Subcutaneous abdominal adipose tissue (tissue), 5 donors: ENCODE measurements around the gene KLF11.
A peak's percentile ranks its signal among the peaks of the same experiment; 100 is the strongest.

Experiments
- H3K27ac ChIP-seq: one replicate; pipeline ENCODE4 v1.7.0; 2013; ENCODE audit warnings: low read depth, mild to moderate bottlenecking, inconsistent platforms, low read length, moderate library complexity
- H3K27me3 ChIP-seq, 5 donors: one replicate each; pipeline ENCODE4 v1.7.0; 2013; ENCODE audit warnings: low read length in 5 of 5, inconsistent platforms in 1 of 5; ENCODE audit not compliant: control insufficient read depth in 5 of 5, insufficient read depth in 4 of 5
- H3K36me3 ChIP-seq, 5 donors: one replicate each; pipeline ENCODE4 v1.7.0; 2013; ENCODE audit warnings: low read length in 5 of 5; ENCODE audit not compliant: control insufficient read depth in 5 of 5, insufficient read depth in 5 of 5
- H3K4me1 ChIP-seq, 5 donors: one replicate each; pipeline ENCODE4 v1.7.0; 2013; ENCODE audit warnings: low read length in 5 of 5, mild to moderate bottlenecking in 3 of 5, moderate library complexity in 1 of 5; ENCODE audit not compliant: control insufficient read depth in 5 of 5, insufficient read depth in 5 of 5
- H3K4me3 ChIP-seq, 5 donors: one replicate each; pipeline ENCODE4 v1.7.0; 2013; ENCODE audit warnings: low read length in 5 of 5, low read depth in 1 of 5
- H3K9ac ChIP-seq, 5 donors: one replicate each; pipeline ENCODE4 v1.7.0; 2013; ENCODE audit warnings: low read length in 5 of 5, mild to moderate bottlenecking in 4 of 5, moderate library complexity in 3 of 5
- H3K9me3 ChIP-seq, 5 donors: one replicate each; pipeline ENCODE4 v1.7.0; 2013; ENCODE audit warnings: low read length in 5 of 5; ENCODE audit not compliant: control insufficient read depth in 5 of 5
- donor health status: healthy.
- donor health status: healthy.
- donor health status: healthy.
- donor health status: healthy.
- donor health status: healthy.

KLF11 gene

DNA sequence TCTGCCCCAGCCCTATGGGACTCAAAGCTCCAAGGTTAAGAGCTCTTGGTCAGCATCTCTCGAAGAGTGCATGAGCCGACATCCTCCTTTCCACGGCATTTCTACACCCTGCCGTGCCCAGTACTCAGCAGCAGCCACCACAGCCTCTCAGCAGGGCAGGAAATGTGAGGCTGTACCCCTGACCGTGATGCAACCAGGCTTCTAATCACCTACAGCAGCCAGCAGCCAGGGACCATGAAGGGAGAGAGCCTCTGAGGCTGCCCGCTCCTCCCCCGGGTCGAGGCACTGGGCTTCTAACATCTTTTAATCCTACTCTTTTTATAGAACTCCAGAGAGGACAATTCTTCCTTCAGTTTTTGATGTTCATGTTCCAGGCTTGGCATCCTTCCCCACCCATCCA is 30.4 kb downstream of the KLF11 start:
- Histone ChIP-seq H3K27ac (no peak overlapping the region), H3K27me3 (peaks cover 0 to 13% (median 7%) of the 10 kb centered on the region in 5 donors), H3K36me3 (no peaks in the 10 kb centered on the region), H3K4me3 (no peak overlapping the region), H3K9me3 (no peaks in the 10 kb centered on the region), H3K9ac (no peak overlapping the region), H3K4me1 (peaks cover 2 to 10% (median 9%) of the 10 kb centered on the region in 5 donors)

DNA sequence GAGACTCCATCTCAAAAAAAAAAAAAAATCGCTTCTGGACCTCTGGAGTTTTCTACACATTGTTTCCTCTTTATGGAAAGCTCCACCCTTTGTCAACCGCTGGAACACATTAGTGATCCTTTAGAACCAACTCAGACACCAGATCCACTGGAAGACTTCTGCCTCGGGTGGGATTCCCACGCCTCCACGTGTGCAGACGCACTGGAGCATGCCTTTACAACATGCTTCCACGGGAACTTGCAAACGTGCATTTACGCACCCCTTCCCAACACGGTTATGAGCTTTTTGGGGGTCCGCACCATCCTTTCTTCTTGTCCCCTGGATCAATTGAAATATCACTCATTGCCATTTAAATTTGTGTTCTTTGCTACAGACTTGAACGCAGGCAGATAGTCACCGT is 31.8 kb downstream of the KLF11 start:
- Histone ChIP-seq H3K27ac (no peak overlapping the region), H3K9me3 (no peaks in the 10 kb centered on the region), H3K36me3 (no peaks in the 10 kb centered on the region), H3K4me1 (peaks cover 4 to 19% (median 14%) of the 10 kb centered on the region in 5 donors), H3K4me3 (no peak overlapping the region), H3K9ac (no peak overlapping the region), H3K27me3 (peaks cover 0 to 16% (median 12%) of the 10 kb centered on the region in 5 donors)

DNA sequence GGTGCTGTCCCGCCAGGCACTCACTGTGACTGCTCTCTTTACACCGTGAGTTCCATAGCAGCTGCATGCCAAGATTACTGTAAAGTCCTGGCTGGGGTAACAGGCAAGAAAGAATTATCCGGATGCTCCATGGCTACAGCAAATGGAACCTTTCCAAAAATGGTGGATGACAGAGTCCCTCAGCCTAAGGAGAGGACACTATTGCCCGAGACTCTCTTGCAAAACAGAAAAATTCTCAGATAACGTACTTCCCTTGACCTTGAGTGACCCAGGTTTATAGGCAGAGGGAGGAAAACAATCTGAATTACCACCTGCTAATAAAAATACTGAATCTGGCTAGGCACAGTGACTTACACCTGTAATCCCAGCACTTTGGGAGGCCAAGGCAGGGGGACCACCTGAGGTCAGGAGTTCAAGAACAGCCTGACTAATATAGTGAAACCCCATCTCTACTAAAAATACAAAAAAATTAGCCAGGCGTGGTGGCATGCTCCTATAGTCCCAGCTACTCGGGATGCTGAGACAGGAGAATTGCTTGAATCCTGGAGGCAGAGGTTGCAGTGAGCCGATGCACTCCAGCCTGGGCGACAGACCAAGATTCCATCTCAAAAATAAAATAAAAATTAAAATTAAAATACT is 32.3 kb downstream of the KLF11 start:
- Histone ChIP-seq H3K9me3 (no peaks in the 10 kb centered on the region), H3K4me1 (peaks cover 4 to 23% (median 17%) of the 10 kb centered on the region in 5 donors), H3K4me3 (no peak overlapping the region), H3K36me3 (no peaks in the 10 kb centered on the region), H3K9ac (no peak overlapping the region), H3K27ac (no peak overlapping the region), H3K27me3 (peaks cover 0 to 19% (median 12%) of the 10 kb centered on the region in 5 donors)

DNA sequence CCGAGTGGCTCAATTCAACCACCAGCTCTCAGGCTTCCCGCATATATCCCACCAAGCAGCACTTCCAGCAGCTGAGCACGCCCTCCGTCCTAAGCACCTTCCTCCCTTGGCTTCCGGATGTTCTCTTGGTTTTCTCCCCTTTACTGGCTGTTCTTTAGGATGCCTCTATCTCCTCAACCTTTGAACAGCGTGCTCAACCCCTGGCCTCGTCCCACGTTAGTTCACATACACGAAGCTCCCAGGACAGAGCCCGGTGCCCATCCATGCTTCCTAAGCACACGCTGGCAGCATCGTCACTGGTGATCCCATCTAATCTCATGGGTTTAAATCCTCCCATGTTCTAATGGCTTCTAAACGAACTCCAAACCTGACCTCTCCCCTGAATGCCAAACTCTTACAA is 33.2 kb downstream of the KLF11 start:
- no peak overlapping the region for H3K9ac ChIP-seq
- H3K4me3 ChIP-seq: no peak overlapping the region
- H3K27ac ChIP-seq: no peak overlapping the region
- H3K9me3 ChIP-seq: no peaks in the 10 kb centered on the region
- no peaks in the 10 kb centered on the region for H3K36me3 ChIP-seq
- H3K4me1 ChIP-seq: peaks cover 4 to 28% (median 22%) of the 10 kb centered on the region in 5 donors
- peaks cover 0 to 21% (median 13%) of the 10 kb centered on the region in 5 donors for H3K27me3 ChIP-seq

DNA sequence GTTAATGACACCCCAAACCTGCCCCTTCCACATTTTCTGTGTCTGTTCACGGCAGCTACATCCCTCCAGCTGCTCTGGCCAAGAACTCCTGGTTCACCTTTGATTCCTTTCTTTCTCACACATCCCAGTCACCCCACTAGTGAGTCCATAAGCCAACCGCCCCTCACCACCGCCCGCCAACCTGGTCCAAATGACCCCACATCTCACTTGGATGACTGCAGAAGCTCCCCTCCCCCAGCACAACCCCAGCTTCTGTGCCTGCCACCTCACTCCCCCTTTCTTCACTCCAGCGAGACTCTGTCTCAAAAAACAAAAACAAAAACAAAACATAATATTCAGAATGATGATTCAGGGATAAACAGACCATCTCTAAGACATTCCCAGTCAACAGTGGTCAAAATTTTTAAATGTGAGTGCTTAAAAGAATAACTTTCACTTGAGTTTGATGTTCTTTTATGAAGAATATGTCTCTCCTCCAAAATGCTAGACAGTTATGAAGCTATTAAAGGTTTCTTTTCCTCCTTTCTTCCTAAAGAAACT is 33.7 kb downstream of the KLF11 start:
- H3K36me3 ChIP-seq: no peaks in the 10 kb centered on the region
- H3K9me3 ChIP-seq: no peaks in the 10 kb centered on the region
- no peak overlapping the region for H3K27ac ChIP-seq
- H3K27me3 ChIP-seq: peaks cover 0 to 22% (median 13%) of the 10 kb centered on the region in 5 donors
- peaks cover 4 to 28% (median 22%) of the 10 kb centered on the region in 5 donors for H3K4me1 ChIP-seq
- H3K9ac ChIP-seq: no peak overlapping the region
- no peak overlapping the region for H3K4me3 ChIP-seq

DNA sequence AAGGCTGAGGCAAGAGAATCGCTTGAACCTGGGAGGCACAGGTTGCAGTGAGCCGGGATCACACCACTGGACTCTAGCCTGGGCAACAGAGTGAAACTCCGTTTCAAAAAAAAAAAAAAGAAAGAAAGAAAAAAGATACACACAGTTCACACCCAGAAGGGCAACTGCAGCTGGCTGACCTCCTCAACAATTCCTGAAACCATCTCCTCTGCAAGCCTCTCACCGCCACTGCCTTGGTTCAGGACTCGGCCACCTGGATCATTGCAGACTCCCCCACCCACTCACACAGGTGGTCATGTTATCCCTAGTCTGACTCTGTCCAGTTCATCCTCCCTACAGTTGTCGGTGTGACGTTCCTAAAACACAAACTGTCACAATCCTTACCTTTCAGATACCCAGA is 34.7 kb downstream of the KLF11 start:
- Histone ChIP-seq H3K27me3 (peaks cover 0 to 27% (median 21%) of the 10 kb centered on the region in 5 donors), H3K9me3 (no peaks in the 10 kb centered on the region), H3K4me3 (no peak overlapping the region), H3K4me1 (peaks cover 4 to 22% (median 17%) of the 10 kb centered on the region in 5 donors), H3K9ac (no peak overlapping the region), H3K27ac (no peak overlapping the region), H3K36me3 (no peaks in the 10 kb centered on the region)

DNA sequence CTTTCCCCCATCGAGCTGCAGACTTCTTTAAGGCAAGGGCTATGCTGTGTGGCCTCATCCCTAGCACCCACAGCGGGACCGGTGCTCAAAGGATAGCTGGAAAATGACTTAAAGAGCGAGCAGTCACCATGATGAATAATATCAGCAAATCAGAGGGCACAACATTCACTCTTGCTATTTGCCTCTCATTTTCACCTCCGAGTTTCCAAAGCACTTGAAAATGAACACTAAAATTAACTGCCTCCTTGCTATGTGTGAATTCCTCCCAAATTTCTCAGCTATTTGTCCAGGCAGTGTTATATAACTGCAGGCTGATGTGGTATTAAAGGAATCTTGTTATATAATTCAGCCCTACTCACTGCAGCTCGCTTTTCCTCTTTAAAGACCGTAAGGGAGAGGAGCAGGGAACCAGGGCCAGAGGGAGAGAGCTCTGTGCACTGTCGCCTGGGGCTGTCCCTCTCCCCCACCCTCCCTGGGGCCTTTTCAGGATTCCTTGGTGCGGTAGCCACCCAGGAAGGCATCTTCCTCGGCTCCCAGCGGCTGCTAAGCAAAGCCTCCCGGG is 35.4 kb downstream of the KLF11 start:
- peak overlapping the region; percentile 67 for H3K27ac ChIP-seq
- H3K9ac ChIP-seq: peak overlapping the region in 4 of 5 donors; percentile 44 to 74 (median 48)
- H3K27me3 ChIP-seq: peaks cover 3 to 31% (median 22%) of the 10 kb centered on the region in 5 donors
- H3K9me3 ChIP-seq: no peaks in the 10 kb centered on the region
- H3K4me3 ChIP-seq: peak overlapping the region; percentile 44 to 68 (median 63)
- H3K4me1 ChIP-seq: peaks cover 4 to 22% (median 17%) of the 10 kb centered on the region in 5 donors
- no peaks in the 10 kb centered on the region for H3K36me3 ChIP-seq

DNA sequence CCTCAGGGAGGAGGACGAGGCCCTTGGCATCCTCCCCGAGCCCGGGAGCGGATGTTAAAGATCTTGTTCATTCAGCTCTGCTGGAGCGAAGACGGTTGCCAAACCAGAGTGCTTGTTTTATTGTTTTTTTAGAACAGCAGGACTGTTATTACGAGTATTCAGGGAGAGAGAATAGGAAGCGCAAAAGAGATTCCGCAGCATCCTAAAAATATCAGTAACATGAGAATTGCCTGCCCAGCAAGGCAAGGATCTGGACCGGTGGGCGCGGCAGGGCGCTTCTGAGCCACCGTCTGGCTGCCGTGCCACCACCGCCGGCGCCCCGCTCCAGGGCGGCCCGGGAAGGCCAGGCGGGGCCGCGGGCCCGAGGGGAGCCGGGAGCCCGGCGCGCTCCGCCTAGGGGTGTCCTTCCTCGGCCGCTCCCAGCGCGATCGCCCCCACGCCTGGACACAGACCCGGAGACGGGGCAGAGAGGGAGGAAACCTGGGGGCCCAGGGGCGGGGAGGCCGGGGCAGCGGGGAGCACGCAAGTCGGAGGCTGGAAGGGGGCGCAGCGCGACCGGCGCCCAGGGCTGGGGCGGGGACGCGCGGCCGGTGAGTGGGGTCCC is 36.0 kb downstream of the KLF11 start:
- H3K4me3 ChIP-seq: peak overlapping the region; percentile 44 to 68 (median 63)
- H3K4me1 ChIP-seq: peaks cover 4 to 22% (median 17%) of the 10 kb centered on the region in 5 donors
- H3K27ac ChIP-seq: peak overlapping the region; percentile 67
- H3K36me3 ChIP-seq: no peaks in the 10 kb centered on the region
- peak overlapping the region in 4 of 5 donors; percentile 44 to 74 (median 48) for H3K9ac ChIP-seq
- peaks cover 5 to 36% (median 19%) of the 10 kb centered on the region in 5 donors for H3K27me3 ChIP-seq
- H3K9me3 ChIP-seq: no peaks in the 10 kb centered on the region

DNA sequence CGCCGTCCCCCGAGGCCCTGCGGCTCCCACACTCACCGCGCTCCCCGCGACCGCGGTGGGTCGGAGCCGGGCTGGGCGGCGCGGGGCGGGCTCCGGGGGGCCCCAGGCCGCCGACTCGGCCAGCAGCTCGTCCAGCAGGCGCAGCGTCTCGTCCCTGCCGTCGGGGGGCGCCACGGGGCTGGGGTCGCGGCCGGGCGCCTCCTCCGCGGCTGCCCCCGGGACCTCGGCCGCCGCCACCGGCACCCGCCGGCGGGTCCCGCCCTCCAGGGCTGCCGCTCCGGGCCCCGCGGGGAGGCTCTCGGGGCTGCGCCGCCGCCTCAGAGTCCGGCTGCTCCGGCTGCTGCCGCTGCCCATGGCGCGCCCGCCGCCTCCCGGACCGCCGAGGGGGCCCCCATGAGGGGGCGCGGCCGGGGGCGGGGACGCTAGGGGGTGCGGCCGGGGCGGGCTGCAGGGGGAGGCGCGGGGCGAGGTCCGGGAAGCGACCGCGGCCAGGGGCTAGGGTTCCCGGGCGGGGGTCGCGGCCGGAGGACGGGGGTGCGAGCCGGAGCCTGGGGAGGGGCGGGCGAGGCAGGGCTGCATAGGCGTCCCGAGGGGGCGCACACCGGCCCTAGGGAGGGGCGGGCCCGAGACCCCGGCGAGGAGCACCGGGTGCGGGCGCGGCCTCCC is 36.7 kb downstream of the KLF11 start, which contains the start of gene CYS1:
Gene CYS1 (minus strand): TSS at position 542 of the 666 bp plus-strand sequence. CDS start 188 bp downstream, at position 354.
- Histone ChIP-seq H3K4me1 (peaks cover 4 to 22% (median 17%) of the 10 kb centered on the region in 5 donors), H3K27me3 (peaks cover 5 to 38% (median 24%) of the 10 kb centered on the region in 5 donors), H3K4me3 (peak within 1 kb of the TSS; percentile 44 to 68 (median 63)), H3K27ac (peak within 1 kb of the TSS; percentile 67), H3K36me3 (no peaks in the 10 kb centered on the region), H3K9me3 (no peaks in the 10 kb centered on the region), H3K9ac (peak within 1 kb of the TSS in 4 of 5 donors; percentile 44 to 74 (median 48))
